Panc1 (cell line): ENCODE data around the gene RAI14. TPM values are rescaled to one million over a fixed set of nuclear protein-coding genes. Genes with fewer than 3 reads are reported as not detected.

Source experiments
- ATAC-seq: fragments of 200-7000 bp; cut with Tn5 transposase; 2 replicates; pipeline ENCODE4 v1.9.1; 2020; ENCODE audit warnings: mild to moderate bottlenecking, moderate library complexity
- BruUV-seq: library from RNA; stranded (reverse); fragments of 400-500 nt; replicated peaks from 2 replicates; lab custom pipeline; 2021; lab: Mats Ljungman, UMichigan
- CTCF ChIA-PET: fragments of 300-600 bp; sonication (Branson Sonifier 250); formaldehyde crosslinking; loops from one replicate; lab custom pipeline; 2022; ENCODE audit warnings: antibody characterized with exemption; lab: Charles Lee
- POLR2A ChIA-PET: fragments of 300-600 bp; sonication (Branson Sonifier 250); formaldehyde crosslinking; loops from one replicate; lab custom pipeline; 2022; ENCODE audit warnings: antibody characterized with exemption; lab: Charles Lee
- DNase-seq: peaks from one replicate; pipeline ENCODE4 v3.0.0-alpha.2; 2010; ENCODE audit warnings: low read depth, low spot score
- H3K27ac ChIP-seq: 2 replicates; pipeline ENCODE4 v1.5.1; 2011; ENCODE audit warnings: mild to moderate bottlenecking, low read length, inconsistent platforms
- H3K27me3 ChIP-seq: fragments of 200-500 bp; sonication (Bioruptor generic); 2 replicates; pipeline ENCODE4 v1.6.0; 2014; ENCODE audit warnings: low read length, inconsistent platforms; ENCODE audit not compliant: control insufficient read depth, insufficient read depth
- H3K36me3 ChIP-seq: fragments of 200-500 bp; sonication (Bioruptor generic); 2 replicates; pipeline ENCODE4 v1.5.1; 2014; ENCODE audit warnings: inconsistent platforms, mild to moderate bottlenecking, low read length, moderate library complexity; ENCODE audit not compliant: control insufficient read depth, insufficient read depth
- H3K4me1 ChIP-seq: 2 replicates; pipeline ENCODE4 v1.5.1; 2011; ENCODE audit warnings: inconsistent platforms, mild to moderate bottlenecking, low read length, moderate library complexity; ENCODE audit not compliant: control insufficient read depth, insufficient read depth
- H3K4me3 ChIP-seq, 2 experiments: 2 replicates each; pipeline ENCODE4 v1.5.1; 2011 to 2012; ENCODE audit warnings: low read depth in 2 of 2, low read length in 2 of 2, mild to moderate bottlenecking in 2 of 2, inconsistent platforms in 1 of 2, moderate library complexity in 1 of 2
- H3K9me3 ChIP-seq: fragments of 200-500 bp; sonication (Bioruptor generic); 2 replicates; pipeline ENCODE4 v1.5.1; 2014; ENCODE audit warnings: low read depth, mild to moderate bottlenecking, inconsistent platforms, low read length, moderate library complexity; ENCODE audit not compliant: control insufficient read depth, insufficient read depth
- CTCF ChIP-seq: fragments of 450-650 bp; IDR thresholded peaks from 2 replicates; pipeline ENCODE4 v1.5.1; 2017; ENCODE audit warnings: mild to moderate bottlenecking
- POLR2AphosphoS5 ChIP-seq: IDR thresholded peaks from 2 replicates; pipeline ENCODE4 v1.6.1; 2012; ENCODE audit warnings: mild to moderate bottlenecking, low read depth, low read length, moderate library complexity
- REST ChIP-seq, 2 experiments: IDR thresholded peaks; 2 replicates each; pipeline ENCODE4 v1.6.1; 2011 to 2012; ENCODE audit warnings: low read depth in 2 of 2, control low read depth in 1 of 2, low read length in 1 of 2, mild to moderate bottlenecking in 1 of 2, moderate library complexity in 1 of 2; ENCODE audit not compliant: insufficient read depth in 1 of 2
- SIN3A ChIP-seq: IDR thresholded peaks from 2 replicates; pipeline ENCODE4 v1.6.1; 2012; ENCODE audit warnings: low read depth, mild to moderate bottlenecking, low read length, moderate library complexity, borderline replicate concordance; ENCODE audit not compliant: insufficient read depth
- TCF7L2 ChIP-seq: IDR thresholded peaks from 2 replicates; pipeline ENCODE4 v1.6.1; 2011; ENCODE audit warnings: mild to moderate bottlenecking, low read depth, low read length, inconsistent platforms
- in situ Hi-C: cut with HindIII; loops from 2 replicates; pipeline ENCODE4 v1.10.0; 2016; ENCODE audit warnings: low sequenced_read_pairs, low pct_unique_long_range_greater_than_20kb
- intact Hi-C: fragments of 100-400 bp; cut with micrococcal nuclease; formaldehyde crosslinking; loops from one replicate; pipeline ENCODE4 v1.10.0; 2022; ENCODE audit not compliant: unreplicated experiment
- total RNA-seq: library from RNA; stranded (reverse); gene quantifications from one replicate; pipeline ENCODE4 v1.2.1, GENCODE V29; 2021; ENCODE audit not compliant: unreplicated experiment

Gene RAI14
- total RNA-seq, 1 experiment from 2014 or later: 18.5 TPM

GRCh38 chr5:34737731-34738130, 81.6 kb downstream of the RAI14 start:
- H3K27me3 ChIP-seq: no peaks in the 10 kb centered on the region; the same call in 1 of the 2 replicates
- ChIA-PET CTCF (no interaction called here), POLR2A (no interaction called here)
- no peaks in the 10 kb centered on the region for H3K36me3 ChIP-seq
- in situ Hi-C loops: no loop called here
- no peak for DNase-seq
- intact Hi-C loops: no loop called here
- ATAC-seq: no peak
- no peak overlapping the region for H3K4me3 ChIP-seq
- no peaks in the 10 kb centered on the region; the same call in 1 of the 2 replicates for H3K4me1 ChIP-seq
- BruUV-seq: no TSS peak
- no peak overlapping the region for H3K27ac ChIP-seq
- no peaks in the 10 kb centered on the region for H3K9me3 ChIP-seq
- TF ChIP-seq CTCF (no peak), SIN3A (no peak), REST (IDR thresholded peaks at IDR 0.05; ENCODE audit: insufficient read depth in 1 of 2, low read depth in 2 of 2, low read length in 1 of 2) (no peak), TCF7L2 (no peak), POLR2AphosphoS5 (no peak)

GRCh38 chr5:34738381-34738780, 82.3 kb downstream of the RAI14 start:
- Histone ChIP-seq H3K27ac (no peak overlapping the region), H3K27me3 (no peaks in the 10 kb centered on the region; the same call in 1 of the 2 replicates), H3K36me3 (no peaks in the 10 kb centered on the region), H3K4me3 (no peak overlapping the region), H3K4me1 (no peaks in the 10 kb centered on the region; the same call in 1 of the 2 replicates), H3K9me3 (no peaks in the 10 kb centered on the region)
- no peak for DNase-seq
- no peak for TF ChIP-seq POLR2AphosphoS5
- TF ChIP-seq CTCF: no peak
- TF ChIP-seq REST (IDR thresholded peaks at IDR 0.05; ENCODE audit: insufficient read depth in 1 of 2, low read depth in 2 of 2, low read length in 1 of 2): no peak
- TF ChIP-seq SIN3A: no peak
- no peak for TF ChIP-seq TCF7L2
- intact Hi-C loops (no loop called here), in situ Hi-C loops (no loop called here)
- no peak for ATAC-seq
- BruUV-seq: no TSS peak
- ChIA-PET POLR2A (no interaction called here), CTCF (no interaction called here)
